Stomach smooth muscle (tissue), 2 donors: ENCODE results near the gene APLP1.

Source experiments
- H3K27ac ChIP-seq: one replicate; pipeline ENCODE4 v1.7.0; 2013; ENCODE audit warnings: mild to moderate bottlenecking, low read length, inconsistent platforms
- H3K27me3 ChIP-seq, 2 donors: one replicate each; pipeline ENCODE4 v1.7.0; 2013; ENCODE audit warnings: low read length in 2 of 2; ENCODE audit not compliant: insufficient read depth in 2 of 2, control insufficient read depth in 1 of 2
- H3K36me3 ChIP-seq, 2 donors: one replicate each; pipeline ENCODE4 v1.7.0; 2013; ENCODE audit warnings: low read length in 2 of 2; ENCODE audit not compliant: control insufficient read depth in 2 of 2, insufficient read depth in 2 of 2
- H3K4me1 ChIP-seq: one replicate; pipeline ENCODE4 v1.7.0; 2013; ENCODE audit warnings: low read length; ENCODE audit not compliant: control insufficient read depth, insufficient read depth
- H3K4me3 ChIP-seq, 2 donors: one replicate each; pipeline ENCODE4 v1.7.0; 2013; ENCODE audit warnings: low read length in 2 of 2
- H3K9ac ChIP-seq, 2 donors: one replicate each; pipeline ENCODE4 v1.7.0; 2013; ENCODE audit warnings: low read length in 2 of 2, mild to moderate bottlenecking in 1 of 2
- H3K9me3 ChIP-seq, 2 donors: one replicate each; pipeline ENCODE4 v1.7.0; 2013; ENCODE audit warnings: low read length in 2 of 2; ENCODE audit not compliant: control insufficient read depth in 2 of 2
- donor health status: healthy.
- donor health status: Pancreatic carcinoma.

APLP1 gene

GRCh38 chr19:35897706-35898451 lies 29.5 kb downstream of the APLP1 start:
- Histone ChIP-seq H3K4me3 (peak overlapping the region; percentile 63 to 85), H3K9me3 (no peaks in the 10 kb centered on the region), H3K36me3 (peaks cover 2 to 11% of the 10 kb centered on the region in 2 donors), H3K27ac (no peak overlapping the region), H3K9ac (peak overlapping the region; percentile 69 to 72), H3K27me3 (no peaks in the 10 kb centered on the region), H3K4me1 (peaks cover 30% of the 10 kb centered on the region)

- Histone ChIP-seq H3K9me3 (no peaks in the 10 kb centered on the region), H3K4me1 (peaks cover 30% of the 10 kb centered on the region), H3K36me3 (peaks cover 2 to 9% of the 10 kb centered on the region in 2 donors), H3K27ac (peak overlapping the region; percentile 55), H3K27me3 (no peaks in the 10 kb centered on the region), H3K4me3 (peak overlapping the region; percentile 63 to 85), H3K9ac (peak overlapping the region; percentile 69 to 72)
Measured at GRCh38 chr19:35898499-35898809, 30.1 kb downstream of the APLP1 start.

GRCh38 chr19:35899547-35900214 lies 31.3 kb downstream of the APLP1 start:
- H3K27me3 ChIP-seq: no peaks in the 10 kb centered on the region

GRCh38 chr19:35901055-35901644 lies 32.8 kb downstream of the APLP1 start:
- H3K36me3 ChIP-seq: peaks cover 2% of the 10 kb centered on the region in 2 donors
- H3K4me1 ChIP-seq: peaks cover 30% of the 10 kb centered on the region
- no peak overlapping the region for H3K9ac ChIP-seq
- H3K9me3 ChIP-seq: no peaks in the 10 kb centered on the region
- no peak overlapping the region for H3K27ac ChIP-seq
- H3K4me3 ChIP-seq: peak overlapping the region in 1 of 2 donors; percentile 85
- no peaks in the 10 kb centered on the region for H3K27me3 ChIP-seq

More at GRCh38 chr19:35899547-35900214, 31.3 kb downstream of the APLP1 start:
- Histone ChIP-seq H3K9me3 (no peaks in the 10 kb centered on the region), H3K4me1 (peaks cover 30% of the 10 kb centered on the region), H3K36me3 (peaks cover 2 to 5% of the 10 kb centered on the region in 2 donors), H3K4me3 (peak overlapping the region; percentile 73 to 85), H3K9ac (peak overlapping the region; percentile 69 to 72), H3K27ac (peak overlapping the region; percentile 55)

GRCh38 chr19:35901854-35902661 lies 33.7 kb downstream of the APLP1 start, which contains the start of gene HCST:
Gene HCST (plus strand): TSS chr19:35902529. CDS start chr19:35902594, 65 bp downstream.
- H3K27ac ChIP-seq: no peak within 1 kb of the TSS
- H3K4me1 ChIP-seq: peaks cover 37% of the 10 kb centered on the region
- H3K36me3 ChIP-seq: peaks cover 0 to 2% of the 10 kb centered on the region in 2 donors
- no peaks in the 10 kb centered on the region for H3K27me3 ChIP-seq
- peak within 1 kb of the TSS in 1 of 2 donors; percentile 29 for H3K4me3 ChIP-seq
- no peaks in the 10 kb centered on the region for H3K9me3 ChIP-seq
- H3K9ac ChIP-seq: no peak within 1 kb of the TSS

GRCh38 chr19:35902870-35903475 lies 34.6 kb downstream of the APLP1 start:
- Histone ChIP-seq H3K9ac (no peak overlapping the region), H3K36me3 (no peaks in the 10 kb centered on the region), H3K27me3 (no peaks in the 10 kb centered on the region), H3K4me3 (peak overlapping the region in 1 of 2 donors; percentile 29), H3K4me1 (peaks cover 33% of the 10 kb centered on the region), H3K9me3 (no peaks in the 10 kb centered on the region), H3K27ac (no peak overlapping the region)

- Histone ChIP-seq H3K36me3 (no peaks in the 10 kb centered on the region), H3K9me3 (no peaks in the 10 kb centered on the region), H3K9ac (no peak overlapping the region), H3K4me3 (peak overlapping the region in 1 of 2 donors; percentile 29), H3K27me3 (no peaks in the 10 kb centered on the region), H3K4me1 (peaks cover 26% of the 10 kb centered on the region), H3K27ac (no peak overlapping the region)
Measured at GRCh38 chr19:35903550-35904179, 35.3 kb downstream of the APLP1 start.

GRCh38 chr19:35904311-35905068 lies 36.1 kb downstream of the APLP1 start:
- Histone ChIP-seq H3K27ac (peak overlapping the region; percentile 24), H3K9me3 (no peaks in the 10 kb centered on the region), H3K4me1 (peaks cover 20% of the 10 kb centered on the region), H3K36me3 (no peaks in the 10 kb centered on the region), H3K4me3 (no peak overlapping the region), H3K9ac (no peak overlapping the region), H3K27me3 (no peaks in the 10 kb centered on the region)

GRCh38 chr19:35905178-35905727 lies 36.9 kb downstream of the APLP1 start:
- Histone ChIP-seq H3K9me3 (no peaks in the 10 kb centered on the region), H3K4me3 (no peak overlapping the region), H3K9ac (no peak overlapping the region), H3K27me3 (no peaks in the 10 kb centered on the region), H3K36me3 (no peaks in the 10 kb centered on the region), H3K4me1 (peaks cover 17% of the 10 kb centered on the region), H3K27ac (no peak overlapping the region)
